H7 (cell line): ENCODE measurements around the gene DHX9. TPM values are rescaled to one million over a fixed set of nuclear protein-coding genes. Genes with fewer than 3 reads are reported as not detected.

Source experiments
- DNase-seq: peaks from one replicate; pipeline ENCODE4 v3.0.0; 2012
- H3K27me3 ChIP-seq: 2 replicates; pipeline ENCODE4 v1.6.0; 2011; ENCODE audit warnings: mild to moderate bottlenecking, low read length; ENCODE audit not compliant: control insufficient read depth, insufficient read depth
- H3K36me3 ChIP-seq: replicated peaks from 2 replicates; pipeline ENCODE4 v1.5.1; 2011; ENCODE audit warnings: low read length; ENCODE audit not compliant: control insufficient read depth, insufficient read depth
- H3K4me3 ChIP-seq: 2 replicates; pipeline ENCODE4 v1.5.1; 2011; ENCODE audit warnings: low read depth, mild to moderate bottlenecking, control low read depth, low read length, moderate library complexity; ENCODE audit not compliant: insufficient read depth
- total RNA-seq: library from RNA; depleted of rRNA; stranded (reverse); fragments of >200 nt; shearing (Covaris generic); gene quantifications from 2 replicates; pipeline ENCODE4 v1.2.3, GENCODE V29; 2014; rRNA removed

DHX9 gene
- total RNA-seq: 170 and 177 TPM in 2 replicates

DNA sequence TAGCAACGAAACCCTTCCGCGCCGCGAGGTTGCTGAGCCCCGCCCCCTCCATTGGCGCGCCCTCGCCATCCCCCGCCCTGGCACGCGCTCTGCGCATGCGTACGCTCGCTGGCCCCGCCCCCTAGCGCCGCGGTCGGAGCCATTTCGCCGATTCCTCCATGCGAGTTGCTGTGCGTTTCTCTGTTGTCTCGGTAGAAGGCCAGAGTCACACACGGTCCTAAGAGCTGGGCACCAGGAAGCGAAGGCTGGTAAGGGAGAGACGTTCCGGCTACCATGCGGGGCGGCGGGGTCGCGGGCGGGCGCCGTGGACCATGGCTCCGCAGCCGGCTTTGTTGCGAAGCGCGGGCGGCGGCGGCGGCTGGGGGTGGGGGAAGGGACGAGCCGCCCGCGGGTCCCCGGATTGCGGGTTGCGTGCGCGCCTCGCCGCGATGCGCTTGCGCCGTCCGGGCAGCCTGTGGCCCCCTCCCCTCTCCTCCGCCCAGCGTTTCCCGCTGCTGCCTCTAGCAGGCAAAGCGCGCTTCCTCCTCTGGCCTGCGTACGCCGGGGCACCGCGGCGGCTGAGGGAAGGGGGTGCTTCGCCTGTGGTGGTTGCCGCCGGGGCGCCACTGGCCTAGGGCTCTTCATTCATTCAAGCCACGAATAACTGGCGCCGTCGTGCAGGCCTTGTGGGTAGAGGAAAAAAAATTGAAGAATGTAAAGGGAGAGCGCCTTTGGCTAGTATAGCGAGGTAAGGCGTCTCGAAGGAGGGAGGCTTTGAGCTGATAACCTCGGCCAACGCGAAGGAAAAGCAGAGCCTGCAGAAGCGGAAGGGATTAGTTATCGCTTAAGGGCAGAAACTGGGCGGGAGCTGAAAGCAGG is at the start of gene DHX9:
Gene DHX9 (plus strand): TSS at position 139 of the 858 bp plus-strand sequence. CDS start 3,220 bp downstream, outside the sequence.
- peak; percentile 98 for DNase-seq
- H3K4me3 ChIP-seq: peak within 1 kb of the TSS; percentile 90
- H3K36me3 ChIP-seq: peaks cover 7% of the 10 kb centered on the region
- no peaks in the 10 kb centered on the region for H3K27me3 ChIP-seq

DNA sequence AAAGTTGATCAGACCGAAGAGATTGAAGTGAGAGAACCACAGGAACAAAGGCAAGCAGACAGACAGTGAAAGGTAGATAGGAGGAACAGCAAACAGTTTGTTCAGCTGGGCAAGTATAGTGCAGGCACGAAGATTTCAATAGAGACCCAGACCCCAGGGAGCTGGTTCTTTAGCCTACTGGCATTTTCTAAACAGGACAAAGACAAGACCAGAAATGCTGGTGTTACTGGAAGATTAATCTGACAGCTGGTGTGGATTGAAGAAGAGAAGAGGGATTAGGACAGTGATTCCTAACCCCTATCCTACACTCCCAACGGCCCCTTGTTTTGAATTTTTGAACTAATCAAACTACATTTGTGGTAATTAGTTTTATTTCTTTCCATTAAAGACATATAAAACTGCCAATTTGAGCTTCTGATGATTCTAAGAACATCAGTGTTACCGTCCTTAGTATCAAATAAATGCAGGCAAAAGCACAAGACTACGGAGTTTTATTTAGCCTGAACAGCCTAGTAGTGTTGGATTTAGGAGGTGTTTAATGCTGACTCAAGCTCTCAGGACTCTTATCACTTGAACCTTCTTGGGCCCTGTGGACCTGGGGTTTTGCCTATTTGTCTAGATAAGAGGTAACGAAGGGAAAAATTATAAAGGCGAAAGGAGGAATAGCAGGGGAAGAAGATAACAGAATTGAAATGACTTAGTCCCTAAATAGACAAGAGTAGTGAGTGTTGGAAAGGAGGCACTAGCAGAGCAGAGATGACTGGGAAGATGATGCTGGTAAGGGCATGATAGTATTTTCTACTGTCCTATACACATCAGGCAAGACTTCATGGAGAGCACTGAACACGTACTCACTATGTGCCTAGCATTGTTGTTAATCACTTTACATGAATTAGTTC is 47.6 kb upstream of the DHX9 start:
- Histone ChIP-seq H3K36me3 (no peaks in the 10 kb centered on the region), H3K4me3 (no peak overlapping the region), H3K27me3 (peaks cover 46% of the 10 kb centered on the region)
- DNase-seq: no peak

DNA sequence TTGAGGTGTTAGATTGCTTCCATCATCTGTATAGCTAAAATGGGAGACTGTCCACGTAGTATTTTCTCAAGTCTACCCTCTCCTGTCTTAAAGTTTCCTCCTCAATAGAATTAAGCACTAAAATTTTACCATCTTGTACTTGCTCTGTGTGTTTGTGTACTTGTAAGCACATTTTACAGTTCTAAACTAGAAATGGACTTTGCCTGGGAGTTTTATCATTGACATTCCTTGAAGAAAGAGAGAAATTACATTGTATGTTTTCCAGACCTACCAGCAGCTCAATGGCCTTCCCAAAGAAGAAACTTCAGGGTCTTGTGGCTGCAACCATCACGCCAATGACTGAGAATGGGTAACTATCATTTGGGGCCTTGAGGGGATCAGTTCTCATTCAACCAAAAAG is 45.1 kb upstream of the DHX9 start:
- peaks cover 26% of the 10 kb centered on the region for H3K27me3 ChIP-seq
- H3K36me3 ChIP-seq: no peaks in the 10 kb centered on the region
- DNase-seq: no peak
- no peak overlapping the region for H3K4me3 ChIP-seq

GRCh38 chr1:182794676-182795201 is 44.4 kb upstream of the DHX9 start:
- no peak for DNase-seq
- peaks cover 20% of the 10 kb centered on the region for H3K27me3 ChIP-seq
- no peak overlapping the region for H3K4me3 ChIP-seq
- H3K36me3 ChIP-seq: no peaks in the 10 kb centered on the region

DNA sequence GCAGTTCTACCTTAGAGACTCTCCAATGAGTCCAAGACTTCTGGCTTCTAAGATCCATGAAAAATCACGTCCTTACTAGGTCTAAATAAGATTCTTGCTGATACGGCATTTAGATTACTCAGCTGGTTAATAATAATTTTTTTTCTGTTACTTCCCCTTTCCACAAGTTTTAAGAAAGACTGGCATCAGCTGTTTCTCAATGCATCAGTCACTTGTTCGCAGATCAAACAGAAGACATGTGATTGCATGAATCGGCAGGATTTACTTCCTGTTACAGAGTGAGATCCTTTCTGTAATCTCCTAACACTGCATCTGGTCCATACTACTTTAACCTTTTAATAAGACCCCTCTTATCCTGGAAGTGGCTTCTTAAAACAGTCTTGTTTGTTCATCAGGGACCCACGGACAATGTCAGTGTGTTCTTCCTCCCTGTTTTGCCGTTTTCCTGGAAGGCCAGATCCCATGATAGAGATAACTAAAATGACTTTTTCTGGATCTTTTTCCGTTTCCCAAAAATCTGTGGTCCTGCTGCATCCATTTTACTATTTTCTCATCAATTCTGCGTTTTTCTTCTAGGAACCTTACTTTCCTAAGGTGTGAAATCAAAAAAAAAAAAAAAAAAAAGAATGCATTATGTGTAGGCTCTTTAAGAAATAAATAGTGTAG is 43.5 kb upstream of the DHX9 start:
- Histone ChIP-seq H3K4me3 (no peak overlapping the region), H3K27me3 (peaks cover 14% of the 10 kb centered on the region; the same call in 1 of the 2 replicates), H3K36me3 (no peaks in the 10 kb centered on the region)
- no peak for DNase-seq

DNA sequence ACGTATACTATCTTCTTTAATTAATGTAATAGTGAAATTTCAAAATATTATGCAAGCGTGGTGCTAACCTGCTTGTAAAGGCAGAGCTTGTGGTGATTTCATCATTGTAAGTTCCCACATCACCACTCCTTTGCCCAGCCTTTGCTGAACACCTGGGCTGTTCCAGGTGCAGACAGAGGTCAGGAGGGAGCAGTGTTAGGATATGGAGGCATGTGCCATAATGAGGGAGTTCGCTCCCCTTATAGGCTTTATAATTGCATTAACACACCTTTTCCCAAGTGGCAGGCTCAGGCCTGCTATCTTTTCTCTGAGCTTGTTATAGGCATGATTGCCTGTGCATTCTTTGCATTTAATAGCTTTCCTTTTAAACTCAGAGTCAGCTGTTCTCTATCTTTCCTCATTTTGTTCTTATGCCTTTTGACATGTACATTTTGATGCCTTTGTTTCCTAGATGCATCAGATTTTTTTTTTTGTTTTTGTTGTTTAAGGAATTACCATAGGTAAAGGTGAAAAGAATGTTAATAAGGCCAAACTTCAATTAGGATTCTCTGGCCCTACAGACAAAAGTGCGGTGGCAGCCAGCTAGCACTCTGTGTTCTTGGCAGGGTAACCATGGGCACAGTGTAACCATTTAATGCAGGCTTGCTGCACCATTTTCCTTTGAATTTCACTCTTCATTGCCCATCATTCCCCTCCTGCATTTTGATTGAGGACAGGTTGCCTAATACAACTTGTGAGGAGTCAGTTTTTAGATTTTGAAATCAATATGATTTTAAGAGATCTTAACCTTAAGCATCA is 36.9 kb upstream of the DHX9 start:
- Histone ChIP-seq H3K27me3 (no peaks in the 10 kb centered on the region), H3K4me3 (no peak overlapping the region), H3K36me3 (no peaks in the 10 kb centered on the region)
- DNase-seq: no peak

GRCh38 chr1:182803846-182804245 is 35.3 kb upstream of the DHX9 start:
- Histone ChIP-seq H3K4me3 (no peak overlapping the region), H3K36me3 (no peaks in the 10 kb centered on the region), H3K27me3 (no peaks in the 10 kb centered on the region)
- no peak for DNase-seq

DNA sequence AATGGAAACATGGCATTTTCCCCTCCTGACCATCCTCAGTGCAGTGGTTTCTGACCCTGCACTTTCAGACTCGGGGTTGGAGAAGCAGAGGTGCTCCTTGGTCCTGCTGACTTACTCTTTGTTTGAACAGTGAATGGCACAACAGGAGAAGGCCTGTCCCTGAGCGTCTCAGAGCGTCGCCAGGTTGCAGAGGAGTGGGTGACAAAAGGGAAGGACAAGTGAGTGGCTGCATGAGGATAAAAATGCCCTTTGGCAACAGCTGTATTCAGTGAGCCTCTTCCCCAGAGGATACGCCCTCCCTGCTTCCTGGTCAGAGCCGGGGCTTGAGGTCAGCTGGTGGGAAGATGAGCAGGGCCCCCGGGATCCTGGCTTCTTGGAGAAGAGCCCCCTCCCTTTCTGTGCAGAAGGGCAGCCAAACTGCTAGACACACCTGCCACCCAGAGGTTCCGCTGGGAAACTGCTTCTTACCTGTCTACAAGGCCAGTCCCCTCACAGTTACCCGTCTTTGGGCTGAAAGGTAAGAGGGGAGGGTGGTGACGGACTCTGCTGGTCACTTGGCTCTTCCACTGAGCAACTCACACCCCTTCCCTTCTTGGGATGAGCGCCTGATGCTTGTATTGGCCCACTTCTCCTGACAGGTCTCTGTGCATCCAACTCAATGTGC is 33.0 kb upstream of the DHX9 start:
- H3K4me3 ChIP-seq: no peak overlapping the region
- H3K27me3 ChIP-seq: no peaks in the 10 kb centered on the region
- DNase-seq: peak; percentile 77
- no peaks in the 10 kb centered on the region for H3K36me3 ChIP-seq

DNA sequence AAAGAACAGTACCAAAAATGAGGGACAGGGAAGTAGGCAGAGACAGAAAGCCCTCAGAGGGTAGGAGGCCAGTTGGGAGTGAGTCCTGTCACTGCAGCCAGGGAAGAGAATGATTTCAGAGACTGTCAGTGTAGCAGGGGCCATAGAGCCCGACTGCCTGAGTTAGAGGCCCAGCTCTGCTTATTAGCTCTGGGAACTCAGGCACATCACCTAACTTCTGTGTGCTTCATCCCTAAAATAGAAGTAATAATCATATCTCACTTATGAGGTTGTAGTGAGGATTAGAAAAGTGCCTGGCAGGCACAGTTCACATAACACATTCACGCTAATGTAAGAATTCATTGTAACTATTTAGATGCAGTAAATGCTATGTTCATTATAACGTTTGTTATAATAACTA is 31.2 kb upstream of the DHX9 start:
- H3K4me3 ChIP-seq: no peak overlapping the region
- H3K36me3 ChIP-seq: no peaks in the 10 kb centered on the region
- no peak for DNase-seq
- no peaks in the 10 kb centered on the region for H3K27me3 ChIP-seq

GRCh38 chr1:182809414-182809957 is 29.7 kb upstream of the DHX9 start:
- DNase-seq: no peak

GRCh38 chr1:182811975-182812722 is 27.0 kb upstream of the DHX9 start:
- H3K36me3 ChIP-seq: no peaks in the 10 kb centered on the region
- H3K27me3 ChIP-seq: no peaks in the 10 kb centered on the region
- no peak for DNase-seq

More at GRCh38 chr1:182809414-182809957, 29.7 kb upstream of the DHX9 start:
- H3K4me3 ChIP-seq: no peak overlapping the region
- H3K27me3 ChIP-seq: no peaks in the 10 kb centered on the region
- H3K36me3 ChIP-seq: no peaks in the 10 kb centered on the region

DNA sequence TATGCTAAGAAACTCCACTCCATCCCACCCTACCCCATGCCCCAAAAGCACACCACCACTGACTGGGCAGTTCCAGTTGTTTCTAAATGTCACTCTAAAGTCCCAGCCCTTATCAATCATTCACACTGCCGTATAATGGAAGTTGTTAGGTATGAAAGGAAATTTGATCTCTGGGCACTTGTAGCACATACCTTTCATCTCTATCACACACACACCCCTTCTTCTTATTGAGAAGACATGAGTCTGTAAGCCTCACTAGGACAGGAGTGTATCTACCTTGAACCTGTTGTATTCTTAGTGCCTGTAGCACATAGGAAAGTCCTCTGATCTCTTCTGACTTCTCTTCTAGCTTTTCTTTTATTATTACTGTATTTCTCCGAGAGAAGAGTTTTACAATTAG is 22.3 kb upstream of the DHX9 start:
- no peaks in the 10 kb centered on the region for H3K36me3 ChIP-seq
- no peaks in the 10 kb centered on the region for H3K27me3 ChIP-seq
- DNase-seq: no peak
- no peak overlapping the region for H3K4me3 ChIP-seq

More at GRCh38 chr1:182811975-182812722, 27.0 kb upstream of the DHX9 start:
- no peak overlapping the region for H3K4me3 ChIP-seq
